HG03575 (cell line): Measurements from ENCODE around the gene SLC9A6.
"Not testable (repeated sequence)": the region's sequence is repeated elsewhere in the genome, so short reads cannot be mapped to it uniquely, and the experiment has no call there.

Experiments
- ATAC-seq: cut with Tn5 transposase; IDR thresholded peaks from one replicate; pipeline ENCODE4 v1.9.1; 2021; ENCODE audit not compliant: unreplicated experiment, insufficient number of reproducible peaks, low FRiP score; ENCODE audit errors: extremely low read depth

The SLC9A6 gene

DNA sequence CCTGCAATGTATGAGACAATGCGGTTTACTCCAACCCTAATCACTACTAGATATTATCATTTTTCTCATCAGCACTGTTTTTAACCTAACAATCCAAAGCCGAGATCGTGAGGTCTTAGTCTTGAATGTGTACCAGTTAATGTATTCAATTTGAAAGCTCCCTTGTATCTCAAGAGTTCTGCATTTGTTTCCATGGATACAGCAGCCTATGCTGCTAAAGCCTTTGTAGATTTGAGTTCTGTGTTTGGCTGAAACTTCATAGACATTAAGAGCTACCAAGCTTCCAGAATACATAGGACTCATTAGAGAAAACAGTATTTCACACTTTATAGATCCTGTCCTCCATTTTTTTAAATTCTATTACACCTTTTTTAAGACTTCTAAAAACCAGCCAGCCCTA, 39.9 kb downstream of the SLC9A6 start:
- ATAC-seq: no peak

DNA sequence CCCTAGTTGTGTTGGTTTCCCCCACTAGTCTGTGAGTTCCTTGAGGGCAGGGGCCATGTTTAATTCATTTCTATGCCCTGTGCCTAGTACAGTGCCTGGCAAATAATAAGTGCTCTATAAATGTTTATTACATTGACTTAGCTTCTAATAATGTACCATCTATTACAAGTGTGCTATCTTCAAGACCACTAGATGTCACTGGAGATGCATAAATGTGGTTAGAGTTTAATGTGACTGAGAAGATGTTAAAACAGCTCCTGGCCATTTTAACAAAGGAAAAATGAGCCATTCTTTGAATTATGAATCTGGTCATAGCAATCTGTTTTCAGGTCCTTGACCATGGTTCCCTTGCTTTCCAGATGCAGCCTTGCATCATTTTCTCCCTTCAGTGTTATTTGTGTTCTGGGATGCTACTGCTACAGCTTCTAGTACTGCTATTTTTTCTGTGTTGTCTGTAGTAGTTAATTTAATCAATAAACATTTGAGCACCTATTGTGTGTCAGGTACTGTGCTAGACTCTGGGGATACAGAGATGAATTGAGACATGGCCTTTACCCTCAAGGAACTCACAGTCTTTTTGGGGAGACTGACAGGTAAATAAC, 43.2 kb downstream of the SLC9A6 start:
- no peak for ATAC-seq

DNA sequence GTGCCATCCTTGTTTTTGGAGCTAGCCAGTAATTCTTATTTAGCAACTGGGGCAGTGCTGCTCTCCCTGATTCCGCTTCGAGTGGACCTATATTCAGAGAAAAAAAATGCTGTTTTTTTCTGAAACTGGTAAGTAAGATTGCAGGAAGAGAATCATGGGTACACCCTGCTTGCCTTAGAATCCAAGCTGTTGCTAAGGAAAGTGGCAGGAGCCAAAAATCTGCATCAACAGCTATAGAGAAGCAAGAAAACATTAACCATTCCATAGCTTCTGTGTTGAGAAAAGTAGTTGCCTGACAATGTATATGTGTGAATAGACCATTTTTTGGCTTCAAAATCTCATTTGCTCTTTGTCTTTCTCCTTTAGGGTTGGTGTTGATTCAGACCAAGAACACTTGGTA, 44.5 kb downstream of the SLC9A6 start:
- ATAC-seq: no peak

DNA sequence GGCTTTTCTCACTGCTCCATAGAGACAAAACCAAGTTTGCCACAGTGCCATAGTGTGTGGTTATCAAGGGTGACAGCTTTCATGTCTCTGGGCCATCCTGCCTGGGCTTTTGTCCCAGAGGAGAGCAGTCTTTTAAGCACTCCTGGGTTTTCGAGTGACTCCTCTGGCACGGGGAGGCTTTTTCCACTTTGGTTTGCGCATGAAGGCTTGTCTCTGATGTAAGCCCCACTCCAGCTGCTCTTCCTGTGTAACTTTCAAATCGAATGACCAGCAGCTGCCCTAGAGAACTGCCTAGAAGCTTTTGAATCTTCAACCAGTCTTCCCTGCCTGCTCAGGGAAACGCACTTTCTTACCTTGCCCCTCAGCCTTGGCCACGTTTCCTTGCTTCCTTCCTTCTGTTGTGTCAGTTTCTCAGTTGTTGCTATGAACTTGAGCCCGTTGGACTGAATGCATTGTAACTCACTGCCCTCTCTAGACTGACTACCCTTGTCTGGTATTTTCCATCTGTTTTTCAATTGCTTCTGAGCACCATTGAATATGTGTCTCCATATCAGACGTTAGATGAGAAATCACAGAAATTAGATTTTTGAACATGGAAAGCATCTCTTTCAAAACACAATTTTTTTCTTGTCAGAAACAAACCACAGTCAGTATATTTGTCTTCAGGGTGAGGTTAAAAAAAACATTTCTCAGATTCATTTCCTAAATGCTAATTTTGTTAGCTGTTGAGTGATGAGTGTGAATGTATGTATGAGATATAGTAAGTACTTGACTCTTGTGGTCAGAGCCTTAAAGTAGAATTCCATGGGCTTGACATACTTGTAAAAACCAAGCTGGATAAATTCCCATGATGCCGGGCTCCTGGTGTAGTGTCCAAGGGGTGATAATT, 45.3 kb downstream of the SLC9A6 start:
- no peak for ATAC-seq

DNA sequence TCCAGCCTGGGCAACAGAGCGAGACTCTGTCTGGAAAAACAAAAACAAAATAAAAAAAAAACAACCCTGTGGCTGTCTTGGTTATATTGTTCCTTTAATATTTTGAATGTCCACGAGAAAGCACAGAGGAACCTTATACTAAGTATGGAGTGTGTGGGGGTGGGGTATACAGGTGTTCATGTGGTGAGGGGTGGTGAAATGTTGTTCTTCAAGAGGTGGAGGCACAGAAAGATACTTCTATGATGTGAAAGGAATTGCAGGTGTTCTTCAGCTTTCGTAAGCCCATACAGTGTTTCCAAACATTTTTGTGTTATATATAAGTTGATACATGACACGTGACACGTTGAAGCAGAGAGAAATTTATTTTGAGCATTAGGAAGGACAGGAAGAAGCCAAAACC, 46.4 kb downstream of the SLC9A6 start:
- ATAC-seq: no peak

DNA sequence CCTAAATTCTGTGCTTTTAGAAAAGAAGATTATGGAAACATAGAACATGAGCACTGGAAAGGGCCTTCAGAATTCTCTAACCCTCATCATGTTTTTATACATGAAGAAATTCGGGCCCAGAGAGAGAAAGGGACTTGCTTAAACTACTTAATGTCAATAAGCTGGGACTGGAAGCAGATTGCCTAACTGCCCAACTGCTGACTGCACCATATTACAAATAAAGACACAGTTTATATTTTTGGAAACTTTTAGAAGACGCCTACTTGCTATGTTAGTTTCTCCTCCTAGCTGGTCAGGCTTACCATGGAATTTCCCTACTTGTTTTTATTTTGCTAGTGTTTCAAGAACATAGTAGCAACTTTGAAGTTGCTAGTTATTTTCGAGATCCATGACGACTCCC, 47.1 kb downstream of the SLC9A6 start:
- no peak for ATAC-seq

DNA sequence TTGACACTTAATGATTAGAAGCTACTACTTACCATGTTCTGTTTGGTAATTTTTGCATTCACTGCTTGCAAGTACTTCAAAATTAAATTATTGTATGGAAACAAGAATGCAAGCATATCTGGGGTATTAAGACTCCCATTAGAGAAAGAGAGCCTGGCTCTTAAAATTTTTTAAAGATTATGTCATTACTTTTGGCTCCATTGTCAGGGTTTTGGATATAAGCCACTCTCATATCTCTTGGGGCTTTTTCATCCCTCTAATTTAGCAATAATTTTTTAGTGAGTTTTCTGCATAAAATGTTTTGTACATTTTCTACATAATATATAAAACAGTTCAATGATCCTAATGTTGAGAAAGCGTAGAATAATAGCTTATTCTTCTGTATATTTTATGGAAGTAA, 49.4 kb downstream of the SLC9A6 start:
- ATAC-seq: no peak

DNA sequence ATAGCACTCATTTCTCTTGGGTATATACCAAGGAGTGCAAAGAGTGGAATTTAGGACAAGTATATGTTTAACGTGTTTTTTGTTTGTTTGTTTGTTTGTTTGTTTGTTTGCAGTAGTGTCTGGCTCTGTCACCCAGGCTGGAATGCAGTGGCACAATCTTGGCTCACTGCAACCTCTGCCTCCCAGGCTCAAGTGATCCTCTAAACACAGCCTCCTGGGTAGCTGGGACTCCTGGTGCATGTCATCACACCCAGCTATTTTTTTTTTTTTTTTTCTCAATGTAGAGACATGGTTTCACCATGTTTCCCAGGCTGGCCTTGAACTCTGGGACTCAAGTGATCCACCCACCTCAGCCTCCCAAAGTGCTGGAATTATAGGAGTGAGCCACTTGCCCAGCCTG, 50.4 kb downstream of the SLC9A6 start:
- no peak for ATAC-seq

DNA sequence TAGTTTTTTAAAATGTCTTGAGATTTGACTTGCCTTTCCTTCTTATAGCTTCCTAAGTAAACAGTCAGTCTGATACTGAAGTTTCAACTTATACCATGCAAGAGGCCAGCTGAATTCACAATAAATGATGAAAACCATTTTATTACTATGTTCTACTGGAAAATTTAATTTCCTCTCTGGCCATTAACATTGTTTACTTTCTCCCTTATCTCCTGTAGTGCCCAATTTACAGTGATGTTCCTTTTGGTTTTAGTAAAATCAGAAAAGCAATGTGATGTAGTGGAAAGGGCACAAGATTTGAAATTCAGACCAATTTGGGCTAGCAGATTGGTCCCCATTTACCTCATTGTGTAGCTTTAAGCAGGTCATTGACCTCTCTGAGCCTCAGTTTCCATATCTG, 54.2 kb downstream of the SLC9A6 start:
- ATAC-seq: no peak

DNA sequence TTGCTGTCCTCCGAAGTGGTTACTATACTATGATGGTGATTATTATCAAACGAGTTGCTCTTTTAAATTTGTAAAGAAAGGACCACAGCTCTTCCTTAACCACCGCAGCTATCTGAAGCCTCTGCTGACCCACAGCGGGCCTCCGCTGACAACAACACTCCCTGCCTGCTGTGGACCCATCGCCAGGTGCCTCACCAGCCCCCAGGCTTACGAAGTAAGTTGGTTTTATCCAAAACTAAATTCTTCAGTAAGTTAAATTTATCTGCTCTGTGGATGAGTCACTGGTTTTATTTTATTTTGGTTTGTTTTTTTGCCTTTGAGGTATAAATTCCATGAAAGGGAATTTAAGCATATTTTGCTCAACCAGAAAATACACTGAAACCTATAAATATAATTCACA, 54.7 kb downstream of the SLC9A6 start:
- ATAC-seq: no peak

DNA sequence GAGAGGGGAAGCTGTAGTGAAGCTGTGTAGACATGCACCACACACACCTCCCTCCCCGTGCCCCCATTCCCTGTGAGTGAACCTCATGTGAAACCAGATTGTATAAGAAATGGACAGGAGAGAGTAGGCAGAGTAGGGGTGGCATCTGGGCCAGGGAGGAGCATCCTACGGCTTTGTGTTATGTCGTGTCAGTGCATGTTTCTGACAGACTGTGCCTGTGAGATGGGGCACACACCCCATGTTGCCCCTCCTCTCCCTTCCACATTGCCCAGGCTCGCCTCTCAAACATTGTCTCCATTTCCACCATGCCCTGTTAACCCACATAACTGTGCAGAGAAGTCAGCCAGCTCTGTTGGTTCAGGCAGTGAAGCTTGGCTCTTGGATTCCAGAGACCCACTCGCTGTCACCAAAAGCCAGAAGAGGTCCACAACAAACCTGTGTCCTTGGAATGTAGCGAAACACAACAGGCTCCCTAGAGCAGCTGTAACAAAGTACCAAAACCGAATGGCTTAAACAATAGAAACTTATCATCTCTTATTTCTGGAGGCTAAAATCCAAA, 56.1 kb downstream of the SLC9A6 start:
- ATAC-seq: no peak

DNA sequence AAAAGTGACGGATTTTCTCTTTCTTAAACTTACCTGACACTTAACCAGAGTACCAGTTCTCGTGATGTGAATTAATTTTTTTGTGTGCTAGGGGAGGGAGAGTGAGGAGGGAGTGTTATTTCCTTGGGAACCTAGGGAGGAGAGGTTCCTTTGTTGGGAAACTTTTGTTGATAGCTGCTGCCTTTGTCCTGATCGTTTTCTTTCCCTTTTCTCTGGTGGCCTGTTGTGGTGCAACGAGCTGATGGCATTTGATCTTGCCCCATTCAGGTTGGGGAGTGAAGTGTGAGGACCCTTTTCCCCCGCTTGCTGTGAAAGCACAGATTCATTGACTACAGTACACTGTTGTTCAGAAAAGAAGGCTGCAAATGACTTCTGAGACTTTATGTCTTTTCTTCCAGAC, 59.8 kb downstream of the SLC9A6 start:
- no peak for ATAC-seq

DNA sequence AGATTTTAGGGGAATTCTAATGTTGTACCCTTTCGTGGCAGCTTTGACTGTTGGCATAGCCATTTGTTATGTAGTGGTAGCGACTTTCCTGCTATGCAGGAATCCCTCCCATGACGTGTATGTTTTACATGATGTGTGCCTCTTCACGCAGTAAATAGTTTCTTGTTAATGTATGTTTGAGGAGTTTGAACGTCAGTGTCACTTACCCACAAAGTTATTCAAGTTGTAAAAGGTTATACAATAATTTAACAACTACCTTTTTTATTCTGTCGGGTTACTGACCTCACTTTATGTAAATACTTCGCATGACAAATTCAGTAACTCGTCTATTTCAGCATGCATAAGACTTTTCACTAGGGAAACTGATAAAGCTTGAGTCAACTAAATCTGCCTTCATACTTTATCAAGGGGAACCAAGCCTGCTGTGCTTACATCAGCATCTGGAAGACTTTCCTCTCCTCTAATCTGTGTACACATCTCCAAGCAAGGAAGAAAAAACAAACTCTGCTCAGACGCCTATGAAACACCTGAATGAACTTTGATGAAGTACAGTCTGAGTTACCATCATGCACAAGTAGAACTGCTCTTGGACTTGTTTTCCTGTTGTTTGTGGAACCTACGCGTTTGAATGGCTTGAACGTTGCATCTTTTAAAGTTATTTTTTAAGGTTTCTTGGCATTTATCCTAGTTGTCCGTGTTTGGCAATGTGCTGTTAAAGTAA, 61.2 kb downstream of the SLC9A6 start:
- ATAC-seq: no peak

DNA sequence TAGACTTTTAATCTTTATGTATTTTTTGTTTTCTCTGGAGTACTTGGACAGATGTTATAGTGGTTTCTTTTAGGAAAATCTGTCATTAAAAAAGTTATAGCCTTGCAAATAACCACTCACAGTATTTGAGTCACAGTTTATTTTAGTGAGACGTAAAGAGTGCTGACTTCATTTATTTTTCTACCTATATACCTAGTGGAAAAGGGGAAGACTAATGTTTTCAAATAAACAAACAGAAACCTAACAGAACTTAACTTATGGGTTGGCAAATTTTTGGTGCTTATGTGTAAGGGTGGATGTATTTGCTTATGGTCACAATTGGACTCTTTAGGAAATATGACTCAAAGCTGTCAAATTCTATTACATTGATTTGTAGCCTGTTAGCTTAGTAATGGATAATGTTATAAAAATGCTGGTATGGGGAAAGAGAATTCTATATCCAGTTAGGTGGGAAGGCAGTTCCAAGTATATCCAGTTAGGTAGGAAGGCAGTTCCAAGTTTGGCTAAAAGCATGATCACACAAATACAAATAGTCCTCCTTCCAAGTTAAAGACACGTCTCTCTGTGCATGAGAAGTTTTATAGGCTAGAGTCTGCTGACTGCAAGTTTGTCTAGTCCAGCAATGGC, 61.9 kb downstream of the SLC9A6 start:
- no peak for ATAC-seq

DNA sequence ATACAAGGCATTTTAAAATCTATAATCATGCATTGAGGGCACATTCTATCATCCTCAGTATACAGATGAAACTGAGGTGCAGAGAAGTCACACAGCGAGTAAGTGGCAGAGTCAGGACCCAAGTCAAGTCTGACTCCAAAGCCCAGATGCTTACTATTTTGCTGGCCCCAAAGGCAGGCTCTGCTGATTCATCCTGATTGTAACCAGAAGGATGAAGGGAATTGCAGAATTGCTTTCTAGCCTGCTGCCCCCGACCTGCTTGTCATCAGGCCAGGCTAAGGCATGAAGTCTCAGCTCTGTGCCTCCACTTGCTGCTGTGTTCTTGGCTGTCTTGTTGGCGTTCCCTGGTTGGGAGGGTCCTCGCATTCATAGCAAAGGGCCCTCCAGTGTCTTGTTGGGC, 62.7 kb downstream of the SLC9A6 start:
- no peak for ATAC-seq

DNA sequence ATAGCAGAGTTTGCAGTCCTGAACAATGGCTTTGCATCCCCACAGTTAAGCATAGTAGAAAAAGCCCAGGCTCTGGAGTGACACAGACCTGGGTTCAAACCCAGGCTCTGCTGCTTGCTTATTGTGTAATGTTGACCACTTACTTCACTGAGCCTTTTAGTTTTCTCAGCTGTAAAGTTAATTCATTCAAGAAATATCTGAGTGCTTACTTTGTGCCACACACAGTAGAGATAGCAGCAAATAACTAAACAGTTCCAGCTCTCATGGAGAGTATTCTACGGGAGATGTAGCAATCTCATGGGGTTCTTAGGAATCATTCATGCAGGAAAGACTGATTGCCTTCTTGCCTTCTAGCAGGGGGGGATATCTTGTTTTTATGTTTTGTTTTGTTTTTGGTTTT, 63.2 kb downstream of the SLC9A6 start:
- ATAC-seq: no peak

DNA sequence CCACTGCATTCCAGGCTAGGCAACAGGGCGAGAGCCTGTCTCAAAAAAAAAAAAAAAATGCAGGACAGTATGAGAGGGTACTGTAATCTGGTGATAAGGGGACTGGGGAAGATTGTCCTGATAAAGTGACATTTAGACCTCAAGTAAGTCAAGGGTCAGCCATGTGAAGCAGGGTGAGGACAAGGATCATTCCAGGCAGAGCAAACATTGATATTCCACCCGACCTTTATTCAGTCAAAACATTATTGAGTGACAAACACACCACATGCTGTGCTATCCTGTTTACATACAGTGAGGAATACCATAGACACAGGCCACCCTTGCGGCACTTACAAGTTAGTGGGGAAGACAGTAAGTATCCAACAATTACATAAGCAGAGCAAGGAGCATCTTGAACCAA, 64.4 kb downstream of the SLC9A6 start:
- ATAC-seq: no peak

DNA sequence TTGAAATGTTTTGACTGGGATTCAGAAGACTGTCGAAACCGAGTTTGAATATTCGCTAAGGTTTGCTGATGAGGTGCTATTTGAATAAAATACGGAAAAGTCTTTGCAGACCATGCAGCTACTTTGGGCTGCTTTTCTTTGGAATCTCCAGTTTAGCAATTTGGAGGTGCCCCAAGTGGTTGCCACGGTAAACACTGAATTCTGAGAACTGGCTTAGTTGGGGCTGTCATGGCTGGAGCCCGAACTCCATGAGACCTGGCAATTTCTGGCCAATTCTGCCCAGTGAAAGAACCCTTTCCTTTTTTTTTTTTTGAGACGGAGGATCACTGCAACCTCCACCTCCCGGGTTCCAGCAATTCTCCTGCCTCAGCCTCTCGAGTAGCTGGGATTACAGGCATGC, 65.6 kb downstream of the SLC9A6 start:
- not testable (repeated sequence) for ATAC-seq

DNA sequence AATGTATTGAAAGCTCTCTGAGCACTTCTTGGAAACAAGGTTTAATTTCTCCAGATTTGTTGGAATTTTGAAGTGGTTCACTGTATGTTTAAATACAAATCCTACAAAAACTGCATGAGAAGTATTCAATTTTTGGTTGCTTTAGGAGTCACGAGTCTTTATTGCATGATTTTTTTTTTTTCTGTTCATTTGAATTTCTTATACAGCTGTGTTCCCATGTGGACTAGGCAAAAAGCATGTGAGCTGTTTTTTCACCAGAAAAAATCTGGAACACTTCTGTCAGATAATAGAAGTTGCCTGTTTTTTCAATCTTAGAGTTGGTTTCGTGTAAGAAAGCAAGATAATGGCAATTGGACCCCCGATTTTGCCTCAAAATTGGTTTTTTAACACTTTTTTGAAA, 66.4 kb downstream of the SLC9A6 start:
- no peak for ATAC-seq
